ENCODE measurements around the gene TLE2. TPM values are rescaled to one million over a fixed set of nuclear protein-coding genes. Genes with fewer than 3 reads are reported as not detected.

TLE2 gene
- 3.1 TPM for polyA plus RNA-seq (2013, experiment 1 of 2)
- polyA plus RNA-seq (2013, experiment 2 of 2) = 4.2 TPM

- Histone ChIP-seq H3K27ac (ENCODE audit: low read depth, low read length, severe bottlenecking) (no peak within 1 kb of the TSS), H3K36me3 (ENCODE audit: control insufficient read depth, insufficient read depth, low read length) (no peaks in the 10 kb centered on the region), H3K9me3 (ENCODE audit: control insufficient read depth, low read length) (peaks cover 6% of the 10 kb centered on the region), H3K4me3 (ENCODE audit: extremely low read depth, insufficient read depth, low read length, poor library complexity, severe bottlenecking) (peak within 1 kb of the TSS; percentile 31), H3K4me1 (ENCODE audit: control insufficient read depth, insufficient read depth, low read length, poor library complexity, severe bottlenecking) (peaks cover 20% of the 10 kb centered on the region)
- 2 to 20% methylated on average over 13 to 37 of the region's 85 CpGs for WGBS, 2 experiments (ENCODE audit: insufficient coverage in 2 of 2)
These were observed at the start of gene TLE2 for GRCh38 chr19:3029065-3029923. TLE2 (minus strand) TSS chr19:3029280; CDS start chr19:3028904, 376 bp downstream.

DNA sequence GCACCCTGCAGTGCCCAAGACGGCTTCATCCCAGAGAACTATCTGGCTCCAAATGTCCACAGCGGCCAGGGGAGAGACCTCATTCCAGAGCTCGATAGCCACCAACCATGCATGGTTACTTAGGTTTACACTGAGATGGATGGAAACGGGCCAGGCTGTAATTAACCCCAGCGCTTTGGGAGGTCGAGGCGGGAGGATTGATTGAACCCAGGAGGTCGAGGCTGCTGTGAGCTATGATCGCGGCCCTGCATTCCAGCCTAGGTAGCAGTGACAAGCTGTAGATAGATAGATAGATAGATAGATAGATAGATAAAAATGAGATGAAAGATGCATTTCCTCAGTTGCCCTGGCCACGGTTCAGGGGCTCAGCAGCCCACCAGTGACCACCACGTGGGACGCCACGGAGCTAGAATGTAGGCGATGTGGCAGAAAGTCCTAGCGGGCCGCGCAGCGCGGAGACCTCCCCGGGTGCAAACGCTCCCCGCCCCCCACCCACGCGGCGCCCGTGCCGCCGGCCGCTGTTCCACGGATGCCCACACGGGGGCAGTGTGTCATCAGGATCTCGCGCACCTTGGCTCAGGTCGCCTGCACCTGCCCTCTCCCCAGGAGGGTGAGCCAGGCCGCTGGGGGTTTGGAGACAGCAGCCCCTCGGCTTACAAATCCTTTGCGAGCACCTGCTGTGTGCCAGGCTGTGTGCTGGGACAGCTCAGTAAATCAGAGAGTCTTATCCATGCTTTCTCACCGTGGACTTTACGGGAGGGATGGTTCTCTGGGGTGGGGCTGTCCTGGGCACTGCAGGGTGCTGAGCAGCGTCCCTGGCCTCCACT is 46.7 kb upstream of the TLE2 start:
- Histone ChIP-seq H3K4me1 (ENCODE audit: control insufficient read depth, insufficient read depth, low read length, poor library complexity, severe bottlenecking) (peaks cover 4% of the 10 kb centered on the region), H3K9me3 (ENCODE audit: control insufficient read depth, low read length) (no peaks in the 10 kb centered on the region), H3K36me3 (ENCODE audit: control insufficient read depth, insufficient read depth, low read length) (no peaks in the 10 kb centered on the region), H3K4me3 (ENCODE audit: extremely low read depth, insufficient read depth, low read length, poor library complexity, severe bottlenecking) (no peak overlapping the region), H3K27ac (ENCODE audit: low read depth, low read length, severe bottlenecking) (no peak overlapping the region)
- WGBS, 2 experiments (ENCODE audit: insufficient coverage in 2 of 2) = 20 to 26% methylated on average over 26 to 41 of the region's 41 CpGs

- H3K36me3 ChIP-seq (ENCODE audit: control insufficient read depth, insufficient read depth, low read length) = no peaks in the 10 kb centered on the region
- H3K27ac ChIP-seq (ENCODE audit: low read depth, low read length, severe bottlenecking) = no peak overlapping the region
- no peaks in the 10 kb centered on the region for H3K9me3 ChIP-seq (ENCODE audit: control insufficient read depth, low read length)
- 52 to 67% methylated on average over 6 to 7 of the region's 8 CpGs for WGBS, 2 experiments (ENCODE audit: insufficient coverage in 2 of 2)
- H3K4me3 ChIP-seq (ENCODE audit: extremely low read depth, insufficient read depth, low read length, poor library complexity, severe bottlenecking) = no peak overlapping the region
- H3K4me1 ChIP-seq (ENCODE audit: control insufficient read depth, insufficient read depth, low read length, poor library complexity, severe bottlenecking) = no peaks in the 10 kb centered on the region
These were observed 45.0 kb upstream of the TLE2 start for GRCh38 chr19:3073931-3074595.

GRCh38 chr19:3073159-3073563 is 44.1 kb upstream of the TLE2 start:
- no peak overlapping the region for H3K27ac ChIP-seq (ENCODE audit: low read depth, low read length, severe bottlenecking)
- H3K9me3 ChIP-seq (ENCODE audit: control insufficient read depth, low read length) = no peaks in the 10 kb centered on the region
- WGBS, 2 experiments (ENCODE audit: insufficient coverage in 2 of 2) = 55 to 82% methylated on average over 3 of the region's 3 CpGs
- H3K4me3 ChIP-seq (ENCODE audit: extremely low read depth, insufficient read depth, low read length, poor library complexity, severe bottlenecking) = no peak overlapping the region
- no peaks in the 10 kb centered on the region for H3K4me1 ChIP-seq (ENCODE audit: control insufficient read depth, insufficient read depth, low read length, poor library complexity, severe bottlenecking)
- H3K36me3 ChIP-seq (ENCODE audit: control insufficient read depth, insufficient read depth, low read length) = no peaks in the 10 kb centered on the region

DNA sequence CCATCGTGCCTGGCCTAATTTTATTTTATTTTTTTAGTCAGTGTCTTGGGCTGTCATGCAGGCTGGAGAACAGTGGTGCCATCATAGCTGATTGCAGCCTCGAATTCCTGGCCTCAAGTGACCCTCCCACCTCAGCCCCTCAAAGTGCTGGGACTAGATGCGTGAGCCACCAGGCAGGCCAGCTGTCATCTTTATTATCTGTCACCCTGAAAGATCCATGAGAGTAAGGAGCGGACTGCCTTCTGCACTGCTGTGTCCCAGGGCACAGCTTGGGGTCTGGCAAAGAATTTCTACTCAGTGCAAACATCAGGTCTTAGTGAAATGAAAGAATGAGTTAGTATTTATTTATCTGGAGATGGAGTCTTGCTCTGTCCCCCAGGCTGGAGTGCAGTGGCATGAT is 42.7 kb upstream of the TLE2 start:
- no peak overlapping the region for H3K4me3 ChIP-seq (ENCODE audit: extremely low read depth, insufficient read depth, low read length, poor library complexity, severe bottlenecking)
- no peaks in the 10 kb centered on the region for H3K4me1 ChIP-seq (ENCODE audit: control insufficient read depth, insufficient read depth, low read length, poor library complexity, severe bottlenecking)
- 56 to 72% methylated on average over 3 to 4 of the region's 4 CpGs for WGBS, 2 experiments (ENCODE audit: insufficient coverage in 2 of 2)
- H3K27ac ChIP-seq (ENCODE audit: low read depth, low read length, severe bottlenecking) = no peak overlapping the region
- no peaks in the 10 kb centered on the region for H3K9me3 ChIP-seq (ENCODE audit: control insufficient read depth, low read length)
- H3K36me3 ChIP-seq (ENCODE audit: control insufficient read depth, insufficient read depth, low read length) = no peaks in the 10 kb centered on the region

DNA sequence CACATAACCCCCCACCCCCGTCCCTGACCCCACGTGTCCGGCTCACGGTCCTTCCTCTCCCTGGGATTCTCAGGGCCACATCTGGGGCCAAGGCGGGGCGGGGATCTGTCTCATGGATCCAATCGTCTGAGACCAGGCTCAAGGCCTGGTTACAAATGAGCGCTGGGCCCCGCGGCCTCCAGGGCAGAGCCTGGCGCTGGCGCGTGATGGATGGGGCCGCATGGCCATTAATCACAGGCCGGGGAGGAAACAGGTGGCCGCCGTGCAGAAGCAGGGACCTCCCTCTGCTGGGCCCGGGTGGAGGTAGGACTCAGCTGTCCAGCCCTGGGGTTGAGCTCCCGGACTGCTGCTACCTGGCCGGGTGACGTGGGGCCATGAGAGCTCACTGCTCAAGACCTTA is 39.0 kb upstream of the TLE2 start:
- no peak overlapping the region for H3K27ac ChIP-seq (ENCODE audit: low read depth, low read length, severe bottlenecking)
- no peaks in the 10 kb centered on the region for H3K9me3 ChIP-seq (ENCODE audit: control insufficient read depth, low read length)
- no peaks in the 10 kb centered on the region for H3K36me3 ChIP-seq (ENCODE audit: control insufficient read depth, insufficient read depth, low read length)
- H3K4me1 ChIP-seq (ENCODE audit: control insufficient read depth, insufficient read depth, low read length, poor library complexity, severe bottlenecking) = no peaks in the 10 kb centered on the region
- 87 to 89% methylated on average over 17 to 20 of the region's 21 CpGs for WGBS, 2 experiments (ENCODE audit: insufficient coverage in 2 of 2)
- H3K4me3 ChIP-seq (ENCODE audit: extremely low read depth, insufficient read depth, low read length, poor library complexity, severe bottlenecking) = no peak overlapping the region

GRCh38 chr19:3067563-3067962 is 38.5 kb upstream of the TLE2 start:
- Histone ChIP-seq H3K4me1 (ENCODE audit: control insufficient read depth, insufficient read depth, low read length, poor library complexity, severe bottlenecking) (no peaks in the 10 kb centered on the region), H3K27ac (ENCODE audit: low read depth, low read length, severe bottlenecking) (no peak overlapping the region), H3K9me3 (ENCODE audit: control insufficient read depth, low read length) (no peaks in the 10 kb centered on the region), H3K4me3 (ENCODE audit: extremely low read depth, insufficient read depth, low read length, poor library complexity, severe bottlenecking) (no peak overlapping the region), H3K36me3 (ENCODE audit: control insufficient read depth, insufficient read depth, low read length) (no peaks in the 10 kb centered on the region)
- 90 to 94% methylated on average over 9 of the region's 9 CpGs for WGBS, 2 experiments (ENCODE audit: insufficient coverage in 2 of 2)

GRCh38 chr19:3066482-3067049 is 37.5 kb upstream of the TLE2 start:
- Histone ChIP-seq H3K36me3 (ENCODE audit: control insufficient read depth, insufficient read depth, low read length) (no peaks in the 10 kb centered on the region), H3K27ac (ENCODE audit: low read depth, low read length, severe bottlenecking) (no peak overlapping the region), H3K9me3 (ENCODE audit: control insufficient read depth, low read length) (no peaks in the 10 kb centered on the region), H3K4me3 (ENCODE audit: extremely low read depth, insufficient read depth, low read length, poor library complexity, severe bottlenecking) (no peak overlapping the region), H3K4me1 (ENCODE audit: control insufficient read depth, insufficient read depth, low read length, poor library complexity, severe bottlenecking) (no peaks in the 10 kb centered on the region)
- 87 to 91% methylated on average over 14 to 15 of the region's 16 CpGs for WGBS, 2 experiments (ENCODE audit: insufficient coverage in 2 of 2)

- H3K27ac ChIP-seq (ENCODE audit: low read depth, low read length, severe bottlenecking) = no peak overlapping the region
- H3K4me1 ChIP-seq (ENCODE audit: control insufficient read depth, insufficient read depth, low read length, poor library complexity, severe bottlenecking) = no peaks in the 10 kb centered on the region
- H3K9me3 ChIP-seq (ENCODE audit: control insufficient read depth, low read length) = no peaks in the 10 kb centered on the region
- H3K36me3 ChIP-seq (ENCODE audit: control insufficient read depth, insufficient read depth, low read length) = peaks cover 1% of the 10 kb centered on the region
- 86 to 87% methylated on average over 11 to 13 of the region's 15 CpGs for WGBS, 2 experiments (ENCODE audit: insufficient coverage in 2 of 2)
- H3K4me3 ChIP-seq (ENCODE audit: extremely low read depth, insufficient read depth, low read length, poor library complexity, severe bottlenecking) = no peak overlapping the region
These were observed 36.7 kb upstream of the TLE2 start for GRCh38 chr19:3065675-3066357.

- no peaks in the 10 kb centered on the region for H3K4me1 ChIP-seq (ENCODE audit: control insufficient read depth, insufficient read depth, low read length, poor library complexity, severe bottlenecking)
- H3K27ac ChIP-seq (ENCODE audit: low read depth, low read length, severe bottlenecking) = no peak overlapping the region
- H3K4me3 ChIP-seq (ENCODE audit: extremely low read depth, insufficient read depth, low read length, poor library complexity, severe bottlenecking) = no peak overlapping the region
- H3K9me3 ChIP-seq (ENCODE audit: control insufficient read depth, low read length) = no peaks in the 10 kb centered on the region
- WGBS, 2 experiments (ENCODE audit: insufficient coverage in 2 of 2) = 93 to 94% methylated on average over 5 of the region's 7 CpGs
- H3K36me3 ChIP-seq (ENCODE audit: control insufficient read depth, insufficient read depth, low read length) = peaks cover 19% of the 10 kb centered on the region
These were observed 34.9 kb upstream of the TLE2 start for GRCh38 chr19:3064011-3064330.

All from mesodermal cell (in vitro differentiated cells).